Mesenchymal stem cell (in vitro differentiated cells and primary cell): ENCODE results near the gene SLC27A2.
"Not testable (repeated sequence)": the region's sequence is repeated elsewhere in the genome, so short reads cannot be mapped to it uniquely, and the experiment has no call there.

Source experiments
- DNase-seq: peaks from one replicate; pipeline ENCODE4 v3.0.0-alpha.2; 2013
- H2AFZ ChIP-seq: one replicate; pipeline ENCODE4 v1.6.1; 2013; ENCODE audit warnings: low read depth, mild to moderate bottlenecking, control low read depth, inconsistent platforms, low read length, moderate library complexity
- H2AK5ac ChIP-seq: 2 replicates; pipeline ENCODE4 v1.6.1; 2013; ENCODE audit warnings: low read length, moderate library complexity, mild to moderate bottlenecking, inconsistent platforms; ENCODE audit not compliant: severe bottlenecking
- H2BK120ac ChIP-seq: one replicate; pipeline ENCODE4 v1.6.1; 2013; ENCODE audit warnings: low read depth, mild to moderate bottlenecking, inconsistent platforms, low read length, moderate library complexity
- H2BK12ac ChIP-seq, 2 experiments: one replicate each; pipeline ENCODE4 v1.6.1; 2013; ENCODE audit warnings: inconsistent platforms in 2 of 2, low read length in 2 of 2, mild to moderate bottlenecking in 2 of 2, moderate library complexity in 2 of 2, control low read depth in 1 of 2
- H2BK15ac ChIP-seq: one replicate; pipeline ENCODE4 v1.6.1; 2013; ENCODE audit warnings: mild to moderate bottlenecking, low read depth, inconsistent platforms; ENCODE audit not compliant: poor library complexity, severe bottlenecking
- H2BK5ac ChIP-seq: 2 replicates; pipeline ENCODE4 v1.6.1; 2013; ENCODE audit warnings: low read depth, mild to moderate bottlenecking, low read length, control low read depth, inconsistent platforms; ENCODE audit not compliant: poor library complexity, severe bottlenecking
- H3K14ac ChIP-seq, 2 experiments: one replicate each; pipeline ENCODE4 v1.6.1; 2013; ENCODE audit warnings: inconsistent platforms in 2 of 2, low read length in 2 of 2, control low read depth in 1 of 2, mild to moderate bottlenecking in 1 of 2, moderate library complexity in 1 of 2
- H3K18ac ChIP-seq, 2 experiments: one replicate each; pipeline ENCODE4 v1.6.1; 2013; ENCODE audit warnings: inconsistent platforms in 2 of 2, low read length in 2 of 2, control low read depth in 1 of 2, low read depth in 1 of 2, mild to moderate bottlenecking in 1 of 2
- H3K23ac ChIP-seq, 2 experiments: one replicate each; pipeline ENCODE4 v1.6.1; 2013; ENCODE audit warnings: inconsistent platforms in 2 of 2, low read length in 2 of 2, mild to moderate bottlenecking in 2 of 2, moderate library complexity in 2 of 2, control low read depth in 1 of 2
- H3K27ac ChIP-seq: 2 replicates; pipeline ENCODE4 v1.5.1; 2013; ENCODE audit warnings: mild to moderate bottlenecking, moderate library complexity, low read length, control low read depth, inconsistent platforms; ENCODE audit not compliant: poor library complexity, severe bottlenecking
- H3K27me3 ChIP-seq, 2 experiments: 2 replicates each; pipeline versions ENCODE4 v1.6.1 to v1.7.0; 2013; ENCODE audit warnings: low read length in 2 of 2, mild to moderate bottlenecking in 2 of 2, moderate library complexity in 2 of 2, control low read depth in 1 of 2, inconsistent platforms in 1 of 2; ENCODE audit not compliant: control insufficient read depth in 1 of 2, insufficient read depth in 1 of 2
- H3K36me3 ChIP-seq, 2 experiments: 2 replicates each; pipeline versions ENCODE4 v1.6.1 to v1.7.0; 2013; ENCODE audit warnings: low read length in 2 of 2, control low read depth in 1 of 2, inconsistent platforms in 1 of 2, low read depth in 1 of 2, mild to moderate bottlenecking in 1 of 2; ENCODE audit not compliant: insufficient read depth in 2 of 2, control insufficient read depth in 1 of 2
- H3K4ac ChIP-seq, 2 experiments: one replicate each; pipeline ENCODE4 v1.6.1; 2013; ENCODE audit warnings: inconsistent platforms in 2 of 2, low read length in 2 of 2, mild to moderate bottlenecking in 2 of 2, moderate library complexity in 2 of 2, control low read depth in 1 of 2, low read depth in 1 of 2
- H3K4me1 ChIP-seq: 2 replicates; pipeline ENCODE4 v1.6.1; 2013; ENCODE audit warnings: low read depth, low read length, control low read depth; ENCODE audit not compliant: control insufficient read depth, insufficient read depth
- H3K4me2 ChIP-seq: 2 replicates; pipeline ENCODE4 v1.6.1; 2013; ENCODE audit warnings: low read length, mild to moderate bottlenecking, inconsistent platforms; ENCODE audit not compliant: poor library complexity, severe bottlenecking
- H3K4me3 ChIP-seq, 2 experiments: 2 replicates each; pipeline versions ENCODE4 v1.5.1 to v1.7.0; 2013; ENCODE audit warnings: low read length in 2 of 2, mild to moderate bottlenecking in 2 of 2, control low read depth in 1 of 2, low read depth in 1 of 2; ENCODE audit not compliant: insufficient read depth in 1 of 2
- H3K79me1 ChIP-seq: replicated peaks from 2 replicates; pipeline ENCODE4 v1.6.1; 2013; ENCODE audit warnings: mild to moderate bottlenecking, control low read depth, low read length, inconsistent platforms; ENCODE audit not compliant: poor library complexity, severe bottlenecking
- H3K9ac ChIP-seq: 2 replicates; pipeline ENCODE4 v1.7.0; 2013; ENCODE audit warnings: mild to moderate bottlenecking, low read length, moderate library complexity
- H3K9me3 ChIP-seq: 2 replicates; pipeline ENCODE4 v1.7.0; 2013; ENCODE audit warnings: mild to moderate bottlenecking, low read length; ENCODE audit not compliant: control insufficient read depth
- H4K8ac ChIP-seq: one replicate; pipeline ENCODE4 v1.6.1; 2013; ENCODE audit warnings: inconsistent platforms, mild to moderate bottlenecking, low read length, moderate library complexity
- H4K91ac ChIP-seq: one replicate; pipeline ENCODE4 v1.6.1; 2013; ENCODE audit warnings: mild to moderate bottlenecking, low read length, inconsistent platforms
- WGBS: methylation state at CpG from one replicate; pipeline ENCODE4 v1.1.7; 2013; ENCODE audit warnings: mixed read lengths; 5-methylcytosine and 5-hydroxymethylcytosine counted together

Gene SLC27A2

GRCh38 chr15:50167110-50167509 lies 14.9 kb upstream of the SLC27A2 start:
- H3K4me2 ChIP-seq = no peak overlapping the region
- no peak overlapping the region for H4K8ac ChIP-seq
- H3K9ac ChIP-seq = no peak overlapping the region
- no peaks in the 10 kb centered on the region for H3K27me3 ChIP-seq
- no peak overlapping the region for H3K23ac ChIP-seq
- H2BK120ac ChIP-seq = no peak overlapping the region
- H3K4ac ChIP-seq = no peak overlapping the region
- H3K4me1 ChIP-seq = no peaks in the 10 kb centered on the region
- H3K18ac ChIP-seq = no peak overlapping the region
- H2BK5ac ChIP-seq = no peak overlapping the region
- H2BK15ac ChIP-seq = no peak overlapping the region
- H3K4me3 ChIP-seq = no peak overlapping the region
- no peak overlapping the region for H4K91ac ChIP-seq
- no peak overlapping the region for H2AFZ ChIP-seq
- no peak overlapping the region for H3K27ac ChIP-seq
- no peak overlapping the region for H2AK5ac ChIP-seq
- no peak overlapping the region for H2BK12ac ChIP-seq
- DNase-seq = no peak
- H3K79me1 ChIP-seq = no peaks in the 10 kb centered on the region
- no peaks in the 10 kb centered on the region for H3K36me3 ChIP-seq
- no peak overlapping the region for H3K14ac ChIP-seq
- H3K9me3 ChIP-seq = no peaks in the 10 kb centered on the region

DNA sequence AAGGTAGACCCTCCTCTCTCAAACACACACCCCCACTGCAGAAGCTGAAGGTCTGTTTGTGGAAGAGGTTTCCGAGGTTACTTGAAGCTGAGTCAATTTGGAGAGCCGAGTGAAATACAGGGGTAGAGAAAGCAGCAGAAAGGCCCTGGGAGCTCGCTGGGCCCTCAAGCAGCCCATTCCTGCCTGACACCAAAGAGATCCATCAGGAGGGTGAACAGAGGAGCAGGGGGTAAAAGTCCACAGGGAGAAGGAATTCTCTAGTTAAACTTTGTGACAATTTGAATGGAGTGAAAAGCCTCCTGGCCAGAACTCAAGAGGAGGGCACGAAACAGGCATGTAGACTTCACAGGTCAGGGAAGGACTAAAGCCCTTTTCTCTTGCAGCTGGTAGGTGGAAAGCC lies 13.6 kb upstream of the SLC27A2 start:
- no peak overlapping the region for H3K4ac ChIP-seq
- H2BK12ac ChIP-seq = no peak overlapping the region
- H3K9ac ChIP-seq = no peak overlapping the region
- no peaks in the 10 kb centered on the region for H3K9me3 ChIP-seq
- no peak overlapping the region for H3K4me3 ChIP-seq
- WGBS = 71% methylated on average over 4 of the region's 4 CpGs
- H3K27me3 ChIP-seq = no peaks in the 10 kb centered on the region
- H3K23ac ChIP-seq = no peak overlapping the region
- H3K36me3 ChIP-seq = no peaks in the 10 kb centered on the region
- DNase-seq = no peak
- no peak overlapping the region for H2BK15ac ChIP-seq
- no peak overlapping the region for H3K27ac ChIP-seq
- no peak overlapping the region for H2BK5ac ChIP-seq
- no peak overlapping the region for H4K91ac ChIP-seq
- no peak overlapping the region for H3K14ac ChIP-seq
- no peak overlapping the region for H2AK5ac ChIP-seq
- no peak overlapping the region for H3K18ac ChIP-seq
- no peak overlapping the region for H3K4me2 ChIP-seq
- no peak overlapping the region for H2BK120ac ChIP-seq
- no peak overlapping the region for H2AFZ ChIP-seq
- no peaks in the 10 kb centered on the region for H3K79me1 ChIP-seq
- H3K4me1 ChIP-seq = no peaks in the 10 kb centered on the region
- H4K8ac ChIP-seq = no peak overlapping the region

DNA sequence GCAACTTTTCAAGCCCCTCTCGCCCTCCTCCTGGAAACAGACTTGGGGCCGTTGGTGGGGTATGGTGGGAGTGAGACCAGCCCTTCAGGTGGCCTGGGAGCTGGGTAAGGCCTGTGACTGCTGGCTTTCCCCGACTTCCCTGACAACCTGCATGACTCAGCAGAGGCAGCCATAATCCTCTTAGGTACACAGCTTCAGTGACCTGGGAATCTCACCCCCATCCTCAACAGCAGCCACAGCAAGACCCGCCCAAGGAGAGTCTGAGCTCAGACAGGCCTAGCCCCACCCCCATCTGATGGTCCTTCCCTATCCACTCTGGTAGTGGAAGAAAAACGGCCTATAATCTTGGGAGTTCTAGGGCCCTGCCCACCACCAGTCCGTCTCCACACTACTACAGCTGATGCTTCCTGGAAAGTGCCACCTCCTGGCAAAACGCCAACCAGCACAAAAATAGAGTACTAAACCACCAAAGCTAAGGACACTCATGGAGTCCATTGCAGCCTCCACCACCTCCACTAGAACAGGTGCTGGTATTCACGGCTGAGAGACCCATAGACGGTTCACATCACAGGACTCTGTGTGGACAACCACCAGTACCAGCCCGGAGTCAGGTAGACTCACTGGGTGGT lies 13.1 kb upstream of the SLC27A2 start:
- H3K79me1 ChIP-seq = no peaks in the 10 kb centered on the region
- no peak overlapping the region for H3K4ac ChIP-seq
- no peaks in the 10 kb centered on the region for H3K36me3 ChIP-seq
- H2AFZ ChIP-seq = no peak overlapping the region
- no peak overlapping the region for H3K18ac ChIP-seq
- H2BK120ac ChIP-seq = no peak overlapping the region
- no peak for DNase-seq
- no peaks in the 10 kb centered on the region for H3K9me3 ChIP-seq
- no peak overlapping the region for H2BK15ac ChIP-seq
- peak overlapping the region; percentile 28 for H4K8ac ChIP-seq
- H3K27me3 ChIP-seq = no peaks in the 10 kb centered on the region
- no peak overlapping the region for H4K91ac ChIP-seq
- H3K27ac ChIP-seq = no peak overlapping the region
- 92% methylated on average over 10 of the region's 10 CpGs for WGBS
- no peak overlapping the region for H3K4me3 ChIP-seq
- H2AK5ac ChIP-seq = no peak overlapping the region
- H3K14ac ChIP-seq = no peak overlapping the region
- no peak overlapping the region for H2BK12ac ChIP-seq
- H3K9ac ChIP-seq = no peak overlapping the region
- no peaks in the 10 kb centered on the region for H3K4me1 ChIP-seq
- no peak overlapping the region for H3K23ac ChIP-seq
- no peak overlapping the region for H2BK5ac ChIP-seq
- no peak overlapping the region for H3K4me2 ChIP-seq

DNA sequence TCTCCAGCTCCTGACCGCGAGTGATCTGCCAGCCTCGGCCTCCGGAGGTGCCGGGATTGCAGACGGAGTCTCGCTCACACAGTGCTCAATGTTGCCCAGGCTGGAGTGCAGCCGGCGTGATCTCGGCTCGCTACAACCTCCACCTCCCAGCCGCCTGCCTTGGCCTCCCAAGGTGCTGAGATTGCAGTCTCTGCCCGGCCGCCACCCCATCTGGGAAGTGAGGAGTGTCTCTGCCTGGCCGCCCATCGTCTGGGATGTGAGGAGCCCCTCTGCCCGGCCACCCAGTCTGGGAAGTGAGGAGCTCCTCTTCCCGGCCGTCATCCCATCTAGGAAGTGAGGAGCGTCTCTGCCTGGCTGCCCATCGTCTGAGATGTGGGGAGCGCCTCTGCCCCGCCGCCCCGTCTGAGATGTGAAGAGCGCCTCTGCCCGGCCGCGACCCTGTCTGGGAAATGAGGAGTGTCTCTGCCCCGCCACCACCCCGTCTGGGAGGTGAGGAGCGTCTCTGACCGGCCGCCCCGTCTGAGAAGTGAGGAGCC lies 9.6 kb upstream of the SLC27A2 start:
- not testable (repeated sequence) for DNase-seq, H2AK5ac ChIP-seq, H4K91ac ChIP-seq, H3K23ac ChIP-seq, H3K4me1 ChIP-seq, H3K9me3 ChIP-seq, H3K36me3 ChIP-seq, H2AFZ ChIP-seq, H2BK15ac ChIP-seq, H3K18ac ChIP-seq, H3K14ac ChIP-seq, H4K8ac ChIP-seq, H2BK12ac ChIP-seq, H3K4me3 ChIP-seq, H3K27ac ChIP-seq, H3K4ac ChIP-seq, H3K27me3 ChIP-seq, H3K4me2 ChIP-seq, H3K9ac ChIP-seq, H2BK5ac ChIP-seq, H2BK120ac ChIP-seq, H3K79me1 ChIP-seq
- 91% methylated on average over 29 of the region's 35 CpGs for WGBS
